MM.1S (cell line): ENCODE results near the gene FANCG.

Experiments
- DNase-seq: peaks from one replicate; pipeline ENCODE4 v3.0.0-alpha.2; 2015
- H2AFZ ChIP-seq: fragments of 300-600 bp; sonication (generic); 2 replicates; pipeline ENCODE4 v1.6.0; 2016; ENCODE audit warnings: antibody characterized with exemption, low read length
- H3F3A ChIP-seq: fragments of 300-600 bp; sonication (generic); 2 replicates; pipeline ENCODE4 v1.6.1; 2016; ENCODE audit warnings: mild to moderate bottlenecking, antibody characterized with exemption, low read length, moderate library complexity, mixed read lengths; ENCODE audit not compliant: insufficient read depth
- H3K27ac ChIP-seq: fragments of 300-600 bp; sonication (generic); 2 replicates; pipeline ENCODE4 v1.5.1; 2016; ENCODE audit warnings: mild to moderate bottlenecking, low read length
- H3K27me3 ChIP-seq: fragments of 300-600 bp; sonication (generic); replicated peaks from 2 replicates; pipeline ENCODE4 v1.6.0; 2016; ENCODE audit warnings: low read length; ENCODE audit not compliant: insufficient read depth
- H3K36me3 ChIP-seq: fragments of 300-600 bp; sonication (generic); replicated peaks from 2 replicates; pipeline ENCODE4 v1.6.1; 2016; ENCODE audit warnings: mild to moderate bottlenecking, low read length, mixed read lengths; ENCODE audit not compliant: insufficient read depth
- H3K4me1 ChIP-seq: fragments of 300-600 bp; sonication (generic); 2 replicates; pipeline ENCODE4 v1.6.1; 2016; ENCODE audit warnings: low read length, mixed read lengths
- H3K4me2 ChIP-seq: fragments of 300-600 bp; sonication (generic); 2 replicates; pipeline ENCODE4 v1.6.0; 2016; ENCODE audit warnings: low read depth, low read length
- H3K4me3 ChIP-seq: fragments of 300-600 bp; sonication (generic); 2 replicates; pipeline ENCODE4 v1.5.1; 2016; ENCODE audit warnings: low read length, mixed read lengths
- H3K79me2 ChIP-seq: fragments of 300-600 bp; sonication (generic); 2 replicates; pipeline ENCODE4 v1.6.1; 2016; ENCODE audit warnings: mixed run types, low read length, mixed read lengths
- H3K9ac ChIP-seq: fragments of 300-600 bp; sonication (generic); 2 replicates; pipeline ENCODE4 v1.6.1; 2016; ENCODE audit warnings: low read length, mixed read lengths
- H3K9me2 ChIP-seq: fragments of 300-600 bp; sonication (generic); replicated peaks from 2 replicates; pipeline ENCODE4 v1.6.1; 2016; ENCODE audit warnings: mild to moderate bottlenecking, low read length, mixed read lengths; ENCODE audit not compliant: insufficient read depth
- H3K9me3 ChIP-seq: fragments of 300-600 bp; sonication (generic); replicated peaks from 2 replicates; pipeline ENCODE4 v1.6.1; 2016; ENCODE audit warnings: mild to moderate bottlenecking, low read length, mixed read lengths; ENCODE audit not compliant: insufficient read depth
- H4K20me1 ChIP-seq: fragments of 300-600 bp; sonication (generic); 2 replicates; pipeline ENCODE4 v1.6.1; 2016; ENCODE audit warnings: mild to moderate bottlenecking, low read length, moderate library complexity, mixed read lengths; ENCODE audit not compliant: insufficient read depth
- CTCF ChIP-seq: fragments of 300-600 bp; sonication (generic); IDR thresholded peaks from 2 replicates; pipeline ENCODE4 v1.5.1; 2016; ENCODE audit warnings: antibody characterized with exemption, low read length, mixed read lengths
- EZH2 ChIP-seq: fragments of 300-600 bp; sonication (generic); optimal IDR thresholded peaks from 2 replicates; pipeline ENCODE3; 2017; ENCODE audit warnings: low read depth, mild to moderate bottlenecking, antibody characterized with exemption, low read length, mixed read lengths
- EZH2phosphoT487 ChIP-seq: fragments of 300-600 bp; sonication (generic); IDR thresholded peaks from 2 replicates; pipeline ENCODE4 v1.6.1; 2018; ENCODE audit warnings: antibody characterized with exemption, low read length

Gene FANCG

GRCh38 chr9:35054871-35055644, 24.7 kb downstream of the FANCG start:
- Histone ChIP-seq H3K4me2 (no peak overlapping the region), H3K9me3 (no peaks in the 10 kb centered on the region), H3K9ac (no peak overlapping the region), H3K27me3 (no peaks in the 10 kb centered on the region), H3K36me3 (peaks cover 29% of the 10 kb centered on the region), H3K27ac (no peak overlapping the region), H3K4me3 (no peak overlapping the region), H2AFZ (no peak overlapping the region), H3F3A (peaks cover 30% of the 10 kb centered on the region), H3K9me2 (no peaks in the 10 kb centered on the region), H4K20me1 (peaks cover 4% of the 10 kb centered on the region; the same call in 1 of the 2 replicates), H3K4me1 (no peaks in the 10 kb centered on the region), H3K79me2 (peaks cover 44% of the 10 kb centered on the region)
- TF ChIP-seq EZH2 = no peak
- no peak for TF ChIP-seq CTCF
- no peak for TF ChIP-seq EZH2phosphoT487
- no peak for DNase-seq

GRCh38 chr9:35054185-35054835, 25.4 kb downstream of the FANCG start:
- H3K4me3 ChIP-seq = no peak overlapping the region
- H4K20me1 ChIP-seq = peaks cover 4% of the 10 kb centered on the region; the same call in 1 of the 2 replicates
- no peak overlapping the region for H2AFZ ChIP-seq
- H3K79me2 ChIP-seq = peaks cover 37% of the 10 kb centered on the region
- TF ChIP-seq EZH2phosphoT487 (no peak), CTCF (no peak), EZH2 (no peak)
- H3K9ac ChIP-seq = no peak overlapping the region
- peaks cover 25% of the 10 kb centered on the region for H3F3A ChIP-seq
- no peaks in the 10 kb centered on the region for H3K9me2 ChIP-seq
- H3K4me1 ChIP-seq = no peaks in the 10 kb centered on the region
- no peaks in the 10 kb centered on the region for H3K9me3 ChIP-seq
- H3K27ac ChIP-seq = no peak overlapping the region
- H3K36me3 ChIP-seq = peaks cover 26% of the 10 kb centered on the region
- H3K27me3 ChIP-seq = no peaks in the 10 kb centered on the region
- no peak overlapping the region for H3K4me2 ChIP-seq
- no peak for DNase-seq

- peaks cover 9% of the 10 kb centered on the region; the same call in 1 of the 2 replicates for H3F3A ChIP-seq
- H3K27me3 ChIP-seq = no peaks in the 10 kb centered on the region
- peaks cover 7% of the 10 kb centered on the region for H3K36me3 ChIP-seq
- DNase-seq = peak; percentile 41
- H4K20me1 ChIP-seq = no peaks in the 10 kb centered on the region; the same call in 1 of the 2 replicates
- no peak overlapping the region for H3K9ac ChIP-seq
- H3K9me3 ChIP-seq = no peaks in the 10 kb centered on the region
- no peaks in the 10 kb centered on the region for H3K4me1 ChIP-seq
- no peak overlapping the region for H3K4me3 ChIP-seq
- no peak overlapping the region for H2AFZ ChIP-seq
- H3K4me2 ChIP-seq = no peak overlapping the region
- H3K9me2 ChIP-seq = no peaks in the 10 kb centered on the region
- no peak overlapping the region for H3K27ac ChIP-seq
- no peak for TF ChIP-seq EZH2phosphoT487
- TF ChIP-seq CTCF = peak; percentile 67
- H3K79me2 ChIP-seq = peaks cover 12% of the 10 kb centered on the region
Measured at GRCh38 chr9:35051069-35051967, 28.4 kb downstream of the FANCG start.
